KMS-11 (cell line): ENCODE results near the gene SLC4A9.

Source experiments
- H2AFZ ChIP-seq: fragments of 200-600 bp; sonication (generic); 2 replicates; pipeline ENCODE4 v1.6.1; 2016; ENCODE audit warnings: antibody characterized with exemption, mixed run types, low read depth
- H3K27ac ChIP-seq: fragments of 200-600 bp; sonication (generic); 2 replicates; pipeline ENCODE4 v1.6.1; 2016; ENCODE audit warnings: mild to moderate bottlenecking, mixed run types
- H3K27me3 ChIP-seq: fragments of 200-600 bp; sonication (generic); 2 replicates; pipeline ENCODE4 v1.6.1; 2017; ENCODE audit warnings: mild to moderate bottlenecking, low read depth, mixed run types, moderate library complexity; ENCODE audit not compliant: insufficient read depth
- H3K36me3 ChIP-seq: fragments of 200-600 bp; sonication (generic); 2 replicates; pipeline ENCODE4 v1.6.1; 2017; ENCODE audit warnings: mild to moderate bottlenecking, mixed run types; ENCODE audit not compliant: insufficient read depth
- H3K4me1 ChIP-seq: fragments of 200-600 bp; sonication (generic); 2 replicates; pipeline ENCODE4 v1.6.1; 2016; ENCODE audit warnings: mild to moderate bottlenecking, low read depth, mixed run types; ENCODE audit not compliant: poor library complexity, severe bottlenecking
- H3K4me2 ChIP-seq: fragments of 200-600 bp; sonication (generic); 2 replicates; pipeline ENCODE4 v1.7.0; 2016; ENCODE audit warnings: mild to moderate bottlenecking, mixed run types
- H3K4me3 ChIP-seq: fragments of 200-600 bp; sonication (generic); IDR thresholded peaks from 2 replicates; pipeline ENCODE4 v1.6.1; 2017; ENCODE audit warnings: low read depth, low read length, mixed read lengths; ENCODE audit not compliant: insufficient read depth
- H3K79me2 ChIP-seq: fragments of 200-600 bp; sonication (generic); 2 replicates; pipeline ENCODE4 v1.6.1; 2016; ENCODE audit warnings: low read depth, mixed run types; ENCODE audit not compliant: insufficient read depth
- H3K9ac ChIP-seq: fragments of 200-600 bp; sonication (generic); 2 replicates; pipeline ENCODE4 v1.6.1; 2016; ENCODE audit warnings: mild to moderate bottlenecking, mixed run types
- H4K20me1 ChIP-seq: fragments of 200-600 bp; sonication (generic); 2 replicates; pipeline ENCODE4 v1.6.1; 2016; ENCODE audit warnings: mild to moderate bottlenecking, mixed run types; ENCODE audit not compliant: insufficient read depth
- TF ChIP-seq, protein P1 (sequence below): fragments of 200-600 bp; sonication (generic); conservative IDR thresholded peaks from 2 replicates; pipeline ENCODE4 v1.6.1; 2017; ENCODE audit warnings: low read depth, mild to moderate bottlenecking, antibody characterized with exemption, low read length, moderate library complexity, mixed read lengths

The SLC4A9 gene

DNA sequence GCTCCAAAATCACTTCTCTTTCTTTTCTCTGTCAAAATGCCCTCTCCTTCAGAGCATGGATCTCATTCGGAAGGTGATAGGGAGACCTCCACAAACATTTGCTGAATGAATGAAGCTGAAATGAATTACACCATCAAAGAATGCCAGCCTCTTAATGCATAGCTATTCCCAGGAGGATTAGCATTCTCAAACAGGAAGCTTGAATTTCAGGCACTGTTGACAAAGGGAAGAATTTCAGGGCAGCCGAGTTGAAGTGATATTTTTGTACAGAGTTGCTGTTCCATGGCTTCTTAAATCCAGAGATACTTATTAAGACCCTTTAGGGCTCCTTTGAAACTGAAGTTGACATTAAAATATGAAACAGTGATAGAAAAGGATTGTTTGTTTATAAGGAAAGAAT is 32.4 kb upstream of the SLC4A9 start:
- H2AFZ ChIP-seq = no peak overlapping the region
- no peaks in the 10 kb centered on the region for H3K27me3 ChIP-seq
- TF ChIP-seq, protein P1, sequence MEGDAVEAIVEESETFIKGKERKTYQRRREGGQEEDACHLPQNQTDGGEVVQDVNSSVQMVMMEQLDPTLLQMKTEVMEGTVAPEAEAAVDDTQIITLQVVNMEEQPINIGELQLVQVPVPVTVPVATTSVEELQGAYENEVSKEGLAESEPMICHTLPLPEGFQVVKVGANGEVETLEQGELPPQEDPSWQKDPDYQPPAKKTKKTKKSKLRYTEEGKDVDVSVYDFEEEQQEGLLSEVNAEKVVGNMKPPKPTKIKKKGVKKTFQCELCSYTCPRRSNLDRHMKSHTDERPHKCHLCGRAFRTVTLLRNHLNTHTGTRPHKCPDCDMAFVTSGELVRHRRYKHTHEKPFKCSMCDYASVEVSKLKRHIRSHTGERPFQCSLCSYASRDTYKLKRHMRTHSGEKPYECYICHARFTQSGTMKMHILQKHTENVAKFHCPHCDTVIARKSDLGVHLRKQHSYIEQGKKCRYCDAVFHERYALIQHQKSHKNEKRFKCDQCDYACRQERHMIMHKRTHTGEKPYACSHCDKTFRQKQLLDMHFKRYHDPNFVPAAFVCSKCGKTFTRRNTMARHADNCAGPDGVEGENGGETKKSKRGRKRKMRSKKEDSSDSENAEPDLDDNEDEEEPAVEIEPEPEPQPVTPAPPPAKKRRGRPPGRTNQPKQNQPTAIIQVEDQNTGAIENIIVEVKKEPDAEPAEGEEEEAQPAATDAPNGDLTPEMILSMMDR = no peak
- no peaks in the 10 kb centered on the region for H4K20me1 ChIP-seq
- no peaks in the 10 kb centered on the region for H3K4me1 ChIP-seq
- no peaks in the 10 kb centered on the region for H3K36me3 ChIP-seq
- no peak overlapping the region for H3K4me2 ChIP-seq
- no peak overlapping the region for H3K4me3 ChIP-seq
- no peaks in the 10 kb centered on the region for H3K79me2 ChIP-seq
- H3K27ac ChIP-seq = no peak overlapping the region
- no peak overlapping the region for H3K9ac ChIP-seq

DNA sequence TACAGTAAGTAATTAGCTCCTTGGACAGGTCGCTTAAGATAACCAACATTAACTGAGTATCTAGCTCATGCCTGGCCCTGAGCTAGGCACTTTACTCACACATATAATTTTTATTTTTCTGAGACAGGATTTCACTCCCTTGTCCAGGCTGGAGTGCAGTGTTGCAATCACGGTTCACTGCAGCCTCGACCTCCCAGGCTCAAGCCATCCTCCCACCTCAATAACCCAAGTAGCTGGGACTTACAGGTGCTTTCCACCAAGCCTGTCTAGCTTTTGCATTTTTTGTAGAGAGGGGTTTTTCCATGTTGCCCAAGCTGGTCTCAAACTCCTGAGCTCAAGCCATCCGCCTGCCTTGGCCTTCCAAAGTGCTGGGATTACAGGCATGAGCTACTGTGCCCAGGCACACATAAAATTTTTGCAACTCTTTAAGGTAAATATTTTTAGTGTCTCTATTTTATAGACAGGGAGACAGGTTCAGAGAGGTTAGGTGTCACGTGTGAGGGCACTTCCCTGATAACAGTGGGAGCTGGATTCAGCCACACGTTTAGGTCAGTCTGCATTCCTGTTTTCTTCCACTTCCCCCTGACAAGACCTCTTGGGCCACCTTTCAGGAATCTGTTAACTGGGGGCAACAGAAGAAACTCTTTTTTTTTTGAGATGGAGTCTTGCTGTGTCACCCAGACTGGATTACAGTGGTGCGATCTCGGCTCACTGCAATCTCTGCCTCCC is 31.8 kb upstream of the SLC4A9 start:
- no peaks in the 10 kb centered on the region for H3K4me1 ChIP-seq
- no peaks in the 10 kb centered on the region for H3K27me3 ChIP-seq
- H2AFZ ChIP-seq = no peak overlapping the region
- H3K36me3 ChIP-seq = no peaks in the 10 kb centered on the region
- TF ChIP-seq, protein P1 = no peak
- no peak overlapping the region for H3K4me2 ChIP-seq
- H3K27ac ChIP-seq = no peak overlapping the region
- no peaks in the 10 kb centered on the region for H3K79me2 ChIP-seq
- H3K9ac ChIP-seq = no peak overlapping the region
- no peaks in the 10 kb centered on the region for H4K20me1 ChIP-seq
- no peak overlapping the region for H3K4me3 ChIP-seq

DNA sequence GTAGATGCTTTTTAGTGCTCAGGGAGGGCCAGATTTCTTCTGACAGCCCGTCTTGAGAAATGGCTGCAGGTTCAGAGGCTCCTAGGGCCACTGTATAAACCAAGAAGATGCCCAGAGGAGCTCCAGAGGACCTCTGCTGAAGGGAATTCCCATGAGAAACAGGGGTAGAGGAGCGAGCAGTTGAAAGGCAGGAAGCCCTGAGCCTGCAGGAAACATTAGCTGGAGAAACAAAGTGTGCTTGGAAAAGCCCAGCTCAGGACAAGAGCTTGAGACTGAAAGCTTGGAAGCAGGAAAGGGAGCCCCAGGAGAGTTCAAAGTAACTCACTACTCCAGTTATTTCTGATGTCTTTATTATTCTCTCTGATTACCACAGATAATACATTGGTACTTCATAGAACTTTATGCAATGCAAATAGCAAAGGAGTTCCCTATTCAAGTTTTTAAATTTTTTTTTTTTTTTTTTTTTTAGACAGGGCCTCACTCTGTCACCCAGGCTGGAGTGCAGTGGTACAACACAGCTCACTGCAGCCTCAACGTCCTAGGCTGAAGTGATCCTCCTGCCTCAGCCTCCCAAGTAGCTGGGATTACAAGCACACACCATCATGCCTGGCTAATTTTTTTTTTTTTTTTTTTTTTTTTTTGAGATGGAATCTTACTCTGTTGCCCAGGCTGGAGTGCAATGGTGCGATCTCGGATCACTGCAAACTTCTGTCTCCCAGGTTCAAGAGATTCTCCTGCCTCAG is 30.1 kb upstream of the SLC4A9 start:
- H3K4me1 ChIP-seq = no peaks in the 10 kb centered on the region

DNA sequence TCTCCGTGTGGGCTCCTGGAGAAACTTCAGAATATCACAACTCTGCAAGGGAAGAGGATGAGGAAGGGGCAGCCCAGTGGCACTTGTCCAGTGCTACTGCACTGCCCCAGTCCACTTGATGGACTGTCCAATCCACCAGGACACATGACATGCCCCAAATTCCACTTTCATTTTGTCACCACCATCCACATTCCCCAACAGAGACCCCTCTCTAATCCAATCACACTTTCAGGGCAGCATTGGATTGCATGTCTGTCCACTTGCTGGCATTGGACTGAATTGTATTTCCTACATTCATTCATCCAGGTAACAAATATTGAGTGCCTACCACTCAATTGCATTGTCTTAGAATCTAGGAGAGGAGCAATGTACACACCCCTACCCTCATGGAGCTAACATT is 28.4 kb upstream of the SLC4A9 start:
- TF ChIP-seq, protein P1 = no peak
- no peaks in the 10 kb centered on the region for H3K79me2 ChIP-seq
- no peaks in the 10 kb centered on the region for H3K36me3 ChIP-seq
- H4K20me1 ChIP-seq = no peaks in the 10 kb centered on the region
- no peak overlapping the region for H2AFZ ChIP-seq
- no peak overlapping the region for H3K4me2 ChIP-seq
- no peak overlapping the region for H3K9ac ChIP-seq
- no peak overlapping the region for H3K4me3 ChIP-seq
- no peaks in the 10 kb centered on the region for H3K27me3 ChIP-seq
- no peaks in the 10 kb centered on the region for H3K4me1 ChIP-seq
- no peak overlapping the region for H3K27ac ChIP-seq

More for the DNA sequence above, 30.1 kb upstream of the SLC4A9 start:
- Histone ChIP-seq H3K27ac (no peak overlapping the region), H3K36me3 (no peaks in the 10 kb centered on the region), H3K4me2 (no peak overlapping the region), H3K9ac (no peak overlapping the region), H3K79me2 (no peaks in the 10 kb centered on the region), H3K27me3 (no peaks in the 10 kb centered on the region), H2AFZ (no peak overlapping the region), H3K4me3 (no peak overlapping the region), H4K20me1 (no peaks in the 10 kb centered on the region)
- TF ChIP-seq, protein P1 = no peak
